T-helper 2 cell treated with Interferon-gamma antibody and Interleukin-4, amounts not matched to agents 5 μg/mL and 100 μg/mL, for 36 hours (primary cell): Measurements from ENCODE around the gene TBC1D4.
"Not testable (repeated sequence)": the region's sequence is repeated elsewhere in the genome, so short reads cannot be mapped to it uniquely, and the experiment has no call there.

Source experiments
- DNase-seq: peaks from one replicate; pipeline ENCODE4 v3.0.0; 2021; ENCODE audit warnings: low spot score
- H3K27ac Mint-ChIP-seq: one replicate; pipeline ENCODE4 v1.8.0; 2021; ENCODE audit warnings: mild to moderate bottlenecking, mixed read lengths
- H3K27me3 Mint-ChIP-seq: one replicate; pipeline ENCODE4 v1.8.0; 2021; ENCODE audit warnings: low read depth, mixed read lengths
- H3K36me3 Mint-ChIP-seq: one replicate; pipeline ENCODE4 v1.8.0; 2021; ENCODE audit warnings: low read depth, mixed read lengths
- H3K4me1 Mint-ChIP-seq: one replicate; pipeline ENCODE4 v1.8.0; 2021; ENCODE audit warnings: low read depth, mixed read lengths
- H3K4me3 Mint-ChIP-seq: one replicate; pipeline ENCODE4 v1.8.0; 2022; ENCODE audit warnings: mild to moderate bottlenecking, moderate library complexity, mixed read lengths
- H3K9me3 Mint-ChIP-seq: one replicate; pipeline ENCODE4 v1.8.0; 2021; ENCODE audit warnings: mixed read lengths

TBC1D4 gene

DNA sequence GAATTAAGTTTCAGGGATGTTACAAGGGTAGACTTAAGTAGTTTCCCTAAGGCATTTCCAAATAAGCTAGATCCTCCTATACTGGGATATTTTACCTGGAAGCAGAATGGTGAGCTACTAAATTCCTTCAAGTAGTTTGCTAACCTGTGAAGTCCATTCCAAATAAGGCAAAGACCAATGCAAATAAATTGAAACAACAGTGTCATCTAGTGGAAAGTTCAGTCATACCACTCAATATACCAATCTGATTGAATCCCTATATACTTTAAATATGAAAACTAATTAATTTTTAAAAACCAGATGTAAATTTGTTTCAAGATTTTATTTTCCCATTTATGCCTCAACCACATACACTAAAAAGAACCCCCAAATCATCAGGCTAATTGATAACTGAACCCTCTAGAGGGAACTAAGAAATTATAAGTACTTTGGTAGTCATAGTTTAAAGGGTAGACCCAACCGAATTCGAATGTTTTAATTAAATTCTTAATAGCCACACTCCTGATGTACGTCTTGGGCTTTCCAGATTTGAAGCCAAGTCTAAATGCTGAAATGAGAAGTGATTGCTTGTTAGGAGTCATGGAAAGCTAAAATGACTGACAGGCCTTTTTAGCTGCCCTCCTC is 223.7 kb downstream of the TBC1D4 start:
- DNase-seq: no peak
- no peak overlapping the region for H3K4me3 Mint-ChIP-seq
- H3K27ac Mint-ChIP-seq: no peak overlapping the region
- H3K27me3 Mint-ChIP-seq: peaks cover 23% of the 10 kb centered on the region
- H3K9me3 Mint-ChIP-seq: no peaks in the 10 kb centered on the region
- no peaks in the 10 kb centered on the region for H3K36me3 Mint-ChIP-seq
- H3K4me1 Mint-ChIP-seq: no peaks in the 10 kb centered on the region

DNA sequence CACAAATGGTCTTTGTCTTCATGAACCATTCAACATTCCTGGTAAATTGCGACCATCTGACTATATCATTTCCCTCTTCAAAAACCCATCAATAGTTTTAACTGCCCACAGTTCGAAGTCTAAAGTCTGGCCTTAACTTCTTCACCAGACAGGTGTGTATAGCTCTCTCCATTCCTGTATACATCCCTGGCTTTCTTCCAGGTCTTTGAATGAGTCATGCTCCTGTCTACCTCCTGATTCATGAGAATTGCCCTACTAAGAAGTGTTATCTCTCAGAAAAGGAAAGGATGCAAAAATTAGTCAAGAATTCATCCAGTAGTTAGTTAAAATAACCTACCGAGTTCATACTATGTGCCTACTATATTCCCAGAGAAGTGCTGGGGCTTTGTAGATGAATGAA is 225.0 kb downstream of the TBC1D4 start:
- no peak for DNase-seq
- Mint-ChIP-seq H3K27me3 (peaks cover 30% of the 10 kb centered on the region), H3K9me3 (no peaks in the 10 kb centered on the region), H3K4me3 (no peak overlapping the region), H3K4me1 (no peaks in the 10 kb centered on the region), H3K27ac (no peak overlapping the region), H3K36me3 (no peaks in the 10 kb centered on the region)

- Mint-ChIP-seq H3K9me3 (no peaks in the 10 kb centered on the region), H3K27ac (no peak overlapping the region), H3K27me3 (peaks cover 30% of the 10 kb centered on the region), H3K4me1 (no peaks in the 10 kb centered on the region), H3K4me3 (no peak overlapping the region), H3K36me3 (no peaks in the 10 kb centered on the region)
- no peak for DNase-seq
These were observed 226.3 kb downstream of the TBC1D4 start for GRCh38 chr13:75255653-75256052.

- H3K27me3 Mint-ChIP-seq: peaks cover 33% of the 10 kb centered on the region
- no peaks in the 10 kb centered on the region for H3K9me3 Mint-ChIP-seq
- no peak overlapping the region for H3K4me3 Mint-ChIP-seq
- no peaks in the 10 kb centered on the region for H3K36me3 Mint-ChIP-seq
- no peak for DNase-seq
- no peaks in the 10 kb centered on the region for H3K4me1 Mint-ChIP-seq
- H3K27ac Mint-ChIP-seq: no peak overlapping the region
These were observed 226.8 kb downstream of the TBC1D4 start for GRCh38 chr13:75255147-75255546.

DNA sequence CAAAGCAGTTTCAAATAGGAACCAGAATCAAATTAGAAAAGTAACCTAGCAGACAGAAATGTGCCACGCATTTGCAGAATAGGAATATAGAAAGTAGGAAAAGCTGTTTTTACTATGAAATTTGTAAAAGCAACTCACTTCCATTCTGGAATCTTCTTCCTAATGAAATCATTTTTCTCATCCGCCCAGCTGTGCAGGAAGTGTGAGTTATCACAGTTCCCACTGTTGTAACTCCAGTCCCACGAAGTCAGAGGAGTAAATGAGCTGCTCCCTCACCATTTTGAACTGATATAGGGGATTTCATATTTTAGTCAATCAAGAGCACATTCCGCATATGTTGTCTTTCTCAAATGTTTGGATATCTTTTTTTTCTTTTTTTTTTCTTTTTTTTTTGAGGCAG is 230.8 kb downstream of the TBC1D4 start:
- Mint-ChIP-seq H3K36me3 (no peaks in the 10 kb centered on the region), H3K4me3 (no peak overlapping the region), H3K27me3 (peaks cover 31% of the 10 kb centered on the region), H3K27ac (no peak overlapping the region), H3K4me1 (no peaks in the 10 kb centered on the region), H3K9me3 (no peaks in the 10 kb centered on the region)
- no peak for DNase-seq

DNA sequence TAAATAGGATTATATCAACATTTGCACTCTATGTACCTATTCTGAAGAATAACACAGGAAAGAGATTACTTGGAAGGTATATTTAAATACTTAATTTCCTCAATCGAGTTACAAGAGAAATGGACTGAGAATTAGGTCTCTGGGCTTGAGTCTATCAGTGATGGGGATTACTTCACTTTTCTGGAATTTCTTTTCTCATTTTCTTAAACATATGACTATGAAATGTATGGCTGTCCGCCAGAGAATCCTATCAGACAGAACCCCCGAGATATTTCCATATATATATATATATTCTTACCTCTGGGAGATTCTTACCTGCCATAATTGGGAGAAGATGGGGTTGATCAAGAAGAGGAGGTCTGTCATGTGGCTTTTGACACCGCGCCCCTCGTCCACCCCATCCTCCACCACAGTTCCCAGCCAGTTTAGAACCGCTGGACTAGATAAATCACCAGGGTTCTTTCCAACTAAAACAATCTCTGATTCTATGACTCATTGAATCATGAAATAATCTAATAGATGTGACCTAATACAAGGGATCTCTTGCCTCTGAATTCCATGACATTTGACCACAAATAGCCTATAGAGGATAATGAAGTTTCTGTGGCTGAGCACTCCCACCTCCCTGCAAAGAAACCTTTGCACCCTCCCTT is 231.3 kb downstream of the TBC1D4 start:
- H3K9me3 Mint-ChIP-seq: peaks cover 3% of the 10 kb centered on the region
- DNase-seq: no peak

GRCh38 chr13:75245578-75245977 is 236.4 kb downstream of the TBC1D4 start:
- H3K9me3 Mint-ChIP-seq, H3K27me3 Mint-ChIP-seq, H3K4me1 Mint-ChIP-seq, H3K4me3 Mint-ChIP-seq, DNase-seq, H3K27ac Mint-ChIP-seq, H3K36me3 Mint-ChIP-seq: not testable (repeated sequence)

More for the DNA sequence above, 231.3 kb downstream of the TBC1D4 start:
- peaks cover 32% of the 10 kb centered on the region for H3K27me3 Mint-ChIP-seq
- no peak overlapping the region for H3K4me3 Mint-ChIP-seq
- H3K36me3 Mint-ChIP-seq: no peaks in the 10 kb centered on the region
- H3K27ac Mint-ChIP-seq: no peak overlapping the region
- no peaks in the 10 kb centered on the region for H3K4me1 Mint-ChIP-seq

DNA sequence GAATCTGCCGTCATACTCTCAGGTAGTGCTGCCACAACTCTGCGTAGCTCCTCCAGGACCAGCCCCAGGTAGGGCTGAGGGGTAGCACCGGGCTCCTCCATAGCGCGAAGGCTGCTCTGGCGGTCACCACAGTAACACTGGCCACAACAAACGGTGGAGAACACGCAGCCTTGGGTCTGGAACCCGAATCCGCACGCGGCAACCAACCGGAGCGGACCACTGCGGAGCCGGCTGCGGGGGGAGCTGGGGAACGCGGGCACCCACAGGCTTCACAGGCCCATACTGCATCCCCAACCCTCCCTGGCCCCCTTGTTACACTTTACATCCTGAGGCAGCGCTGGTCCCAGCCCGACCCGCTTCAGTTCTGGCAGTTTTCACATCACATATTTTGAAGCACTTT is 241.7 kb downstream of the TBC1D4 start:
- not testable (repeated sequence) for H3K36me3 Mint-ChIP-seq, H3K9me3 Mint-ChIP-seq

DNA sequence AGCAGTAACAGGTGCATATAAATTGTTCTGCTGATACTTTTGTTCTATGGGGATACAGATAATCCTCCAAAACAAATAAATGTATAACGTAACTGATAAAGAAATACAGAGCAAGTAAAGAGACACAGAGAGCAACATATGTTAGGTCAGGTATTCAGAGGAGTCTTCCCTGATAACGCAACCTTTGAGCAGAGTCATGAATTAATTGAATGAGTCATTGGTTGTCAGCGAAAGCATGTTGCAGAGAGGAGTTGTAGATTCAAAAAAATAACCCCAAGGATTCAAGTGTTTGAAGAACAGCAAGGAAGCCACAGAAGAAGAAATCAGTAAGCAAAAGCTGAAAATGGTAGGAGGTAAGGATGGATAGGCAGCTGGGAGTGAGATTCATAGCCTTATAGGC is 245.2 kb downstream of the TBC1D4 start:
- peaks cover 5% of the 10 kb centered on the region for H3K27me3 Mint-ChIP-seq
- no peak for DNase-seq
- H3K36me3 Mint-ChIP-seq: no peaks in the 10 kb centered on the region
- H3K27ac Mint-ChIP-seq: no peak overlapping the region
- H3K4me3 Mint-ChIP-seq: no peak overlapping the region
- peaks cover 9% of the 10 kb centered on the region for H3K9me3 Mint-ChIP-seq
- H3K4me1 Mint-ChIP-seq: peaks cover 2% of the 10 kb centered on the region

More for the DNA sequence above, 241.7 kb downstream of the TBC1D4 start:
- DNase-seq, H3K27me3 Mint-ChIP-seq, H3K27ac Mint-ChIP-seq, H3K4me1 Mint-ChIP-seq, H3K4me3 Mint-ChIP-seq: not testable (repeated sequence)
